Stimulated activated naive B cell treated with anti-CD40 and anti-IgM and Interleukin-4, amounts not matched to agents 10 μg/mL and 1 μg/mL and 100 μg/mL, for 72 hours (primary cell): ENCODE results near the gene FMO2.
A peak's percentile ranks its signal among the peaks of the same experiment; 100 is the strongest.

ENCODE experiments used
- ATAC-seq, 2 donors: fragments of 150-1000 bp; cut with Tn5 transposase; replicated peaks; 2 replicates each; pipeline ENCODE4 v1.10.0; 2021; ENCODE audit warnings: moderate library complexity in 1 of 2
- DNase-seq: peaks from one replicate; pipeline ENCODE4 v3.0.0; 2021
- H3K27ac Mint-ChIP-seq: one replicate; pipeline ENCODE4 v1.8.0; 2022; ENCODE audit warnings: mild to moderate bottlenecking, mixed read lengths
- H3K27me3 Mint-ChIP-seq, 2 donors: one replicate each; pipeline ENCODE4 v1.8.0; 2022; ENCODE audit warnings: mixed read lengths in 2 of 2
- H3K36me3 Mint-ChIP-seq, 2 donors: one replicate each; pipeline ENCODE4 v1.8.0; 2022; ENCODE audit warnings: mixed read lengths in 2 of 2, mild to moderate bottlenecking in 1 of 2
- H3K4me1 Mint-ChIP-seq, 2 donors: one replicate each; pipeline ENCODE4 v1.8.0; 2022; ENCODE audit warnings: mixed read lengths in 2 of 2, mild to moderate bottlenecking in 1 of 2
- H3K4me3 Mint-ChIP-seq, 2 donors: one replicate each; pipeline ENCODE4 v1.8.0; 2022; ENCODE audit warnings: mild to moderate bottlenecking in 2 of 2, mixed read lengths in 2 of 2, moderate library complexity in 1 of 2
- H3K9me3 Mint-ChIP-seq, 2 donors: one replicate each; pipeline ENCODE4 v1.8.0; 2022; ENCODE audit warnings: mixed read lengths in 2 of 2, mild to moderate bottlenecking in 1 of 2

Gene FMO2

GRCh38 chr1:171159148-171159547, 26.0 kb upstream of the FMO2 start:
- Mint-ChIP-seq H3K9me3 (no peaks in the 10 kb centered on the region), H3K4me1 (no peaks in the 10 kb centered on the region), H3K27me3 (no peaks in the 10 kb centered on the region), H3K4me3 (no peak overlapping the region), H3K36me3 (no peaks in the 10 kb centered on the region), H3K27ac (no peak overlapping the region)
- ATAC-seq (no peak), DNase-seq (no peak)

DNA sequence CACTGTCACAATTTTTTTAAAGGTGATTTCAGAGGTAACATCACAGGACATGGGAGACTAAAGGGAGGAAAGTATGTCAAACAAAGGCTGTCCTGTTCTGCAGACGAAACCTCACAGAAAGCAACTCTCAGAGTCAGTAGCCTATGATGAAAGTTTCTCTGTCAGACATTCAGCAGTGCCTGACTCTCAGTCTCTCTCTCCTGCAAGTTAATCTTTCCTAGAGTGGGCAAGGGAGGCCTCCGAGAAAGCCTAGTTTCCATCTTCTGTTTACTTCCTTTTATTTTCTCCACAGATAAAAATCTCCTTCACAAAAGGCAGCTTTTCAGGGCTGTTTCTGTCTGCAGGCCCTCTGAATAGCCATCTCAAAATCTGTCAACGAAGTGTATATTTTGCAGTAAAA, 24.9 kb upstream of the FMO2 start:
- Mint-ChIP-seq H3K4me1 (no peaks in the 10 kb centered on the region), H3K4me3 (no peak overlapping the region), H3K9me3 (no peaks in the 10 kb centered on the region), H3K27me3 (no peaks in the 10 kb centered on the region), H3K36me3 (no peaks in the 10 kb centered on the region), H3K27ac (no peak overlapping the region)
- DNase-seq = no peak
- ATAC-seq = no peak

GRCh38 chr1:171160639-171161354, 24.3 kb upstream of the FMO2 start:
- no peak overlapping the region for H3K27ac Mint-ChIP-seq
- DNase-seq (no peak), ATAC-seq (no peak)
- no peak overlapping the region for H3K4me3 Mint-ChIP-seq
- H3K27me3 Mint-ChIP-seq = no peaks in the 10 kb centered on the region
- no peaks in the 10 kb centered on the region for H3K36me3 Mint-ChIP-seq
- H3K4me1 Mint-ChIP-seq = no peaks in the 10 kb centered on the region
- H3K9me3 Mint-ChIP-seq = no peaks in the 10 kb centered on the region

- Mint-ChIP-seq H3K4me1 (no peaks in the 10 kb centered on the region), H3K4me3 (no peak overlapping the region), H3K9me3 (no peaks in the 10 kb centered on the region), H3K27ac (no peak overlapping the region), H3K36me3 (no peaks in the 10 kb centered on the region), H3K27me3 (no peaks in the 10 kb centered on the region)
- ATAC-seq = no peak
- no peak for DNase-seq
These were observed 23.7 kb upstream of the FMO2 start for GRCh38 chr1:171161431-171161830.

DNA sequence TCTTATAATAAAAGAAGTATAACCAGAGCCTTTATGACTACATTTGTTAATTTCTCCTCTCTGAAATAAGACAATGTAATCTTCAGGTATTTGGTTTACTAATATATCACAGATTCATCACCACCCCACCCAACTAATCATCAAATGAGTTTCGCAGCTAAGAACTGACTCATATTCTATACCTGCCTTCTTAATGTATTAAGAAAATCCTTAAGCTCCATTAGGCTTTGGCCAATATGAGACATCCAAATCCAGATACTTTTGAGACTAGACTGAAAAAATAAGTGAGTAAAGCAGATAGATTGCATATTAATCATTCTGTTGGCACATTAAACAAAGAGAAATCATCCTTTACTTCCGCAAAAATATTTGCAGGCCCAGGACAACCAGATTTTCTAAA, 18.7 kb upstream of the FMO2 start:
- Mint-ChIP-seq H3K4me3 (no peak overlapping the region), H3K36me3 (peaks cover 0 to 4% of the 10 kb centered on the region in 2 donors), H3K27me3 (no peaks in the 10 kb centered on the region), H3K9me3 (peaks cover 0 to 6% of the 10 kb centered on the region in 2 donors), H3K4me1 (no peaks in the 10 kb centered on the region), H3K27ac (no peak overlapping the region)
- ATAC-seq (no peak), DNase-seq (no peak)

- DNase-seq = no peak
- Mint-ChIP-seq H3K36me3 (peaks cover 0 to 4% of the 10 kb centered on the region in 2 donors), H3K27me3 (no peaks in the 10 kb centered on the region), H3K9me3 (peaks cover 0 to 6% of the 10 kb centered on the region in 2 donors), H3K4me3 (no peak overlapping the region), H3K27ac (no peak overlapping the region), H3K4me1 (no peaks in the 10 kb centered on the region)
- no peak for ATAC-seq
These were observed 17.3 kb upstream of the FMO2 start for GRCh38 chr1:171167785-171168184.

DNA sequence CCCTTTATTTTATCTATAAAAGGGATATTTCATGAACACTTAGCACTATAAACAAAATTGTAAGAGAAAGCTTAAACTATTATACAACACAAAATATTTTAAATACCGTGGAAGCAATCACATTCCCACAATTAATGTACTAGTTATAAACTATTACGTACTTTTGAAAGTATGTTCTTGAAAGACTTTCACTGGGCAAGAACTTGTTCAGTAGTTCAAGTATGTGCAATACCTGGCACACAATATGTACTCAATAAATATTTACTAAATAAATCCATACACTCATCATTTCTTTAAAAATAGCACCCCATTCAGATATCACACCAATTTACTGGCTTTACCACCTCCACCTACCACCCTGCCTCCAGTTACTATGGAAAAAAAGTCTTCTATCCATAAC, 12.6 kb upstream of the FMO2 start:
- Mint-ChIP-seq H3K27me3 (peaks cover 11 to 13% of the 10 kb centered on the region in 2 donors), H3K4me3 (no peak overlapping the region), H3K9me3 (peaks cover 0 to 7% of the 10 kb centered on the region in 2 donors), H3K27ac (no peak overlapping the region), H3K36me3 (peaks cover 0 to 4% of the 10 kb centered on the region in 2 donors), H3K4me1 (peaks cover 0 to 5% of the 10 kb centered on the region in 2 donors)
- ATAC-seq = no peak
- DNase-seq = no peak

DNA sequence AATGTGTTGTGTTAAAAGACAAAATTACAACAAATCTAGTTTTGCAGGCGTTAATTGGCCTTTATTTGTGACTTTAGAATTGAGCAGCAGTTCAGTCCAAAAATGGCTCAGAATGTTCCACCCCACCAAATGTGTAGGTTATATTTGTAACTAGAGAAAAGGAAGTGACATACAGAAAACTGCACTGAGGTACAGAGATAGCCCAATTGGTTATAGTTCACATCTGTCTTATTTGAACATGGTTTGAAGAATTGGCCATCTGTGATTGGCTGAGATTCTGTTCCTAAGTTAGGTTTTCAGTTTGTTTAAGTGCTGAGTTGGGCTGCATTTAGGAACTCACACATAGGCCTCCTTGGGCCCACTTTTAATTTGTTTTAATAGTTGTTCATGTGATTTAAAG, 12.0 kb upstream of the FMO2 start:
- no peak overlapping the region for H3K4me3 Mint-ChIP-seq
- peaks cover 0 to 5% of the 10 kb centered on the region in 2 donors for H3K4me1 Mint-ChIP-seq
- no peak overlapping the region for H3K27ac Mint-ChIP-seq
- H3K27me3 Mint-ChIP-seq = peaks cover 12 to 13% of the 10 kb centered on the region in 2 donors
- ATAC-seq = peak in 1 of 2 donors; percentile 58
- DNase-seq = no peak
- peaks cover 0 to 4% of the 10 kb centered on the region in 2 donors for H3K36me3 Mint-ChIP-seq
- H3K9me3 Mint-ChIP-seq = peaks cover 0 to 7% of the 10 kb centered on the region in 2 donors

DNA sequence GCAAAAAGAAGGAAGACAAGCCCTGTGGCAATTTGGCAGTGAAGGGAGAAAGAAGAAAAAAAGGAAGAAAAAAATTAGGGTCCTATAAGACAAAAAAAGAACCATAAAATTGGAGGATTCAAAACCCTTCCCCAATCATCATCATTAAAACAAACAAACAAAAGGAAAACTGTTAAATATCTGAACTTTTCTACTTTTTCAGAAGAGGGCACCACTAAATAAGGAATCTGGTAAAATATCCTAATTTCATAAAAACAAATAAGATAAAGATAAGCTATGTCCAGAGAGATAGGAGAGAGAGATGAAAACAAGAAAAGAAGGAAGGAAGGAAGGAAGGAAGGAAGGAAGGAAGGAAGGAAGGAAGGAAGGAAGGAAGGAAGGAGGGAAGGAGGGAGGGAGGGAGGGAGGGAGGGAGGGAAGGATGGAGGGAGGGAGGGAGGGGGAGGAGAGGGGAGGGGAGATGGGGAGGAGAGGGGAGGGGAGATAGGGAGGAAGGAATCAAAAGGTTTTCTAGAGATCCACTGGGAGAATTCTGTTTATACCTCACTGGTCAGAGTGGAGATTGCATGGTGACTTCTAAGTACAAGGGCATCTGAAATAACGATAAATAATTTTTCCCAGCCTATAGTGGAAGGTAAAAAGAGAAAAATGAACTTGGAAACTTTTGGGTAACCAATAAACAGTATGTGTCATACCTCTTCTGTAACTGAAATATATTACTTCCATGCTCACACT, 10.4 kb upstream of the FMO2 start:
- no peak overlapping the region for H3K27ac Mint-ChIP-seq
- H3K4me3 Mint-ChIP-seq = no peak overlapping the region
- H3K9me3 Mint-ChIP-seq = peaks cover 0 to 2% of the 10 kb centered on the region in 2 donors
- H3K4me1 Mint-ChIP-seq = peaks cover 0 to 5% of the 10 kb centered on the region in 2 donors
- no peaks in the 10 kb centered on the region for H3K36me3 Mint-ChIP-seq
- H3K27me3 Mint-ChIP-seq = peaks cover 12 to 13% of the 10 kb centered on the region in 2 donors
- no peak for DNase-seq
- ATAC-seq = no peak

DNA sequence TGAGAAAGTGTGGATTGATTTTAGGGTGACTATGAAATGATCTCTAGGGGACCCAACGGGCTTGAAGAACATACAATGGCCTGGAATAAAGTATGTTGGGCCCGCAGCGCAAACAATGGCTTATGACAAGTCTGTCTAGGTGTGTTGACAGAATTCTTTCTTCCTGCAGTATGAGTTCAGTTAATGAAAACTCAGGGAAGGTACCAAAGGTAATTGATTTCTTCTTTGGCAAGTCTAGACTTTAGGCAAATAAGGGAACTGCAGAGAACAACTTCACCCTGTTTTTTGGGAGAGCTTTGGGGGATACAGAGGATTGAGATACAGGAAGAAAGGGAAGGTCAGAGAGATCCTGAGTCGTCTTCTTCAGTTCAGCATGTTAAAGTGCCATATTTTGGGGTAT, 7.8 kb upstream of the FMO2 start:
- Mint-ChIP-seq H3K9me3 (peaks cover 0 to 2% of the 10 kb centered on the region in 2 donors), H3K4me3 (no peak overlapping the region), H3K27me3 (peaks cover 12 to 13% of the 10 kb centered on the region in 2 donors), H3K4me1 (peaks cover 0 to 5% of the 10 kb centered on the region in 2 donors), H3K27ac (no peak overlapping the region), H3K36me3 (no peaks in the 10 kb centered on the region)
- ATAC-seq (no peak), DNase-seq (no peak)

DNA sequence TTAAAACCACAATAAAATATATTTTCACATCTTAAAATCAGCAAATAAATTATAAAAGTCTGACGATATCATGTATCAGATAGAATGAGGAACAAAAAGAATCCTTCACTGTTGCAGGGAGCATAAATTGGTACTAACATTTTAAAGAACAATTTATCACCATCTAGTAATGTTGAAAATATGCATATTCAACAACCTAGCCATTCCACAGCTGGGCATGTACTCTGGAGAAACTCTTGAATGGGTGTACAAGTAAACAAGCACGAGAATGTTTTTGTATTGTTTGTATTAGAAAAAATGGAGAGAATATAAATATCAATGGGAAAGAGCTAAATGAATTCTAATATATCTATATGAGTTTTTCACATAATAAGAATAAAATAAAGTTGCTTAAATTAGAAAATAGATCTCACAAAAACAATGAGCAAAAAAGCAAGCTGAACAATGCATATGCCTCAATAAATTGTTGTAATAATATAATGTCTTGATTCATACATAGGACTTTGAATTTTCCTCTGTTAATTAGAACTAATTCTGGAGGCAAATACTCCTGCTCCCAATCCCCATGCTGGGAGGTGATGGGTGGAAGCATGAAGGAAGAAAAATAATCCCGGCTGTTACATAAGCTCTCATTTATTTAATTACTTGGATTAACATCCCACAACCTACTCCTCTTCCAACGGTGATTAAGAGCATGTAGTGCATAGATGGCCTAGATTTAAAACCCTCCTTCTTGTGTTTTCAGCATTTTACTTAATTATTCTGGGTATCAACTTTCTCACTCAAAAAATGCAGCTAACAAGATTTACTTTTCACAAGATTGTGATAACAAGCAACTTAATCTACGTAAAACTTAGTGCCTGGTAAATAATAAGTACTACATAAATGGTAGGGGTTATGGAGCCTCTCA, 5.5 kb upstream of the FMO2 start:
- peaks cover 12 to 13% of the 10 kb centered on the region in 2 donors for H3K27me3 Mint-ChIP-seq
- H3K9me3 Mint-ChIP-seq = peaks cover 0 to 2% of the 10 kb centered on the region in 2 donors
- H3K4me3 Mint-ChIP-seq = no peak overlapping the region
- H3K4me1 Mint-ChIP-seq = peaks cover 0 to under 1% of the 10 kb centered on the region in 2 donors
- H3K36me3 Mint-ChIP-seq = no peaks in the 10 kb centered on the region
- DNase-seq (no peak), ATAC-seq (no peak)
- no peak overlapping the region for H3K27ac Mint-ChIP-seq

- ATAC-seq (no peak), DNase-seq (no peak)
- H3K27me3 Mint-ChIP-seq = peaks cover 14 to 19% of the 10 kb centered on the region in 2 donors
- no peaks in the 10 kb centered on the region for H3K9me3 Mint-ChIP-seq
- H3K4me1 Mint-ChIP-seq = no peaks in the 10 kb centered on the region
- no peaks in the 10 kb centered on the region for H3K36me3 Mint-ChIP-seq
- no peak overlapping the region for H3K27ac Mint-ChIP-seq
- no peak overlapping the region for H3K4me3 Mint-ChIP-seq
These were observed 4.4 kb upstream of the FMO2 start for GRCh38 chr1:171180670-171181069.

- Mint-ChIP-seq H3K36me3 (no peaks in the 10 kb centered on the region), H3K9me3 (no peaks in the 10 kb centered on the region), H3K4me3 (no peak overlapping the region), H3K27ac (no peak overlapping the region), H3K27me3 (peaks cover 8 to 10% of the 10 kb centered on the region in 2 donors), H3K4me1 (no peaks in the 10 kb centered on the region)
- peak; percentile 9 for DNase-seq
- peak; percentile 77 to 83 for ATAC-seq
These were observed 3.5 kb downstream of the FMO2 start for GRCh38 chr1:171188388-171189266.
